HEK293T (cell line): ENCODE measurements around the gene ARHGEF7.

Source experiments
- CTCF ChIA-PET: fragments of 350-600 bp; formaldehyde crosslinking; extraction: SDS; loops from one replicate; lab custom pipeline; 2021; ENCODE audit warnings: antibody characterized with exemption, inconsistent platforms; lab: Yijun Ruan, JAX
- POLR2A ChIA-PET: fragments of 350-600 bp; formaldehyde crosslinking; extraction: SDS; loops from one replicate; lab custom pipeline; 2020; ENCODE audit warnings: antibody characterized with exemption, inconsistent platforms; lab: Yijun Ruan, JAX
- DNase-seq: peaks from one replicate; pipeline ENCODE4 v3.0.0; 2012; ENCODE audit warnings: mixed read lengths; ENCODE audit errors: extremely low spot score
- ARNT ChIP-seq: fragments of 450-650 bp; IDR thresholded peaks from 2 replicates; pipeline ENCODE4 v1.6.1; 2017; ENCODE audit warnings: mild to moderate bottlenecking
- BHLHE40 ChIP-seq: fragments of 450-650 bp; IDR thresholded peaks from 2 replicates; pipeline ENCODE4 v1.6.1; 2016; ENCODE audit warnings: mild to moderate bottlenecking, moderate library complexity, borderline replicate concordance
- CTBP1 ChIP-seq: fragments of 450-650 bp; IDR thresholded peaks from 2 replicates; pipeline ENCODE4 v1.6.1; 2016; ENCODE audit warnings: borderline replicate concordance
- ELF4 ChIP-seq: fragments of 450-650 bp; IDR thresholded peaks from 2 replicates; pipeline ENCODE4 v1.6.1; 2017; ENCODE audit warnings: antibody characterized with exemption
- FOXA1 ChIP-seq: fragments of 450-650 bp; IDR thresholded peaks from 2 replicates; pipeline ENCODE4 v1.6.1; 2016; ENCODE audit warnings: mild to moderate bottlenecking
- FOXK2 ChIP-seq: fragments of 450-650 bp; IDR thresholded peaks from 2 replicates; pipeline ENCODE4 v1.6.1; 2016; ENCODE audit warnings: mild to moderate bottlenecking
- FOXM1 ChIP-seq: fragments of 450-650 bp; IDR thresholded peaks from 2 replicates; pipeline ENCODE4 v1.6.1; 2017; ENCODE audit warnings: mild to moderate bottlenecking, borderline replicate concordance
- HDGF ChIP-seq: fragments of 450-650 bp; IDR thresholded peaks from 2 replicates; pipeline ENCODE4 v1.6.1; 2017; ENCODE audit warnings: antibody characterized with exemption, borderline replicate concordance
- L3MBTL2 ChIP-seq: fragments of 450-650 bp; conservative IDR thresholded peaks from 2 replicates; pipeline ENCODE4 v1.6.1; 2016; ENCODE audit warnings: mild to moderate bottlenecking
- LEF1 ChIP-seq: fragments of 450-650 bp; IDR thresholded peaks from 2 replicates; pipeline ENCODE4 v1.6.1; 2017; ENCODE audit warnings: mild to moderate bottlenecking, borderline replicate concordance
- NFRKB ChIP-seq: fragments of 450-650 bp; IDR thresholded peaks from 2 replicates; pipeline ENCODE4 v1.6.1; 2016; ENCODE audit warnings: mild to moderate bottlenecking, moderate library complexity
- SP1 ChIP-seq: fragments of 450-650 bp; IDR thresholded peaks from 2 replicates; pipeline ENCODE4 v1.6.1; 2017
- SUZ12 ChIP-seq: fragments of 450-650 bp; IDR thresholded peaks from 2 replicates; pipeline ENCODE4 v1.6.1; 2016; ENCODE audit warnings: mild to moderate bottlenecking
- TARDBP ChIP-seq: fragments of 450-650 bp; IDR thresholded peaks from 2 replicates; pipeline ENCODE4 v1.6.1; 2016
- ZNF384 ChIP-seq: fragments of 450-650 bp; IDR thresholded peaks from 2 replicates; pipeline ENCODE4 v1.6.1; 2016
- TF ChIP-seq, protein P1 (sequence below): fragments of 450-650 bp; IDR thresholded peaks from 2 replicates; pipeline ENCODE4 v1.6.1; 2016

Gene ARHGEF7

GRCh38 chr13:111201304-111201940 lies 86.3 kb downstream of the ARHGEF7 start:
- ChIA-PET CTCF (interaction anchor here (0.6 kb wide), 1 partner anchor 17 kb away, joined by 3 read pairs; no protein-coding TSS in a partner anchor), POLR2A (no interaction called here)

GRCh38 chr13:111202156-111202621 lies 87.1 kb downstream of the ARHGEF7 start:
- DNase-seq = no peak
- ChIA-PET CTCF (no interaction called here), POLR2A (no interaction called here)
- TF ChIP-seq BHLHE40 (no peak), CTBP1 (no peak)

More at GRCh38 chr13:111201304-111201940, 86.3 kb downstream of the ARHGEF7 start:
- TF ChIP-seq ELF4 (no peak), FOXK2 (no peak), L3MBTL2 (no peak), NFRKB (no peak), CTBP1 (no peak), TARDBP (no peak)
- no peak for DNase-seq

GRCh38 chr13:111202745-111203144 lies 87.6 kb downstream of the ARHGEF7 start:
- TF ChIP-seq FOXK2 (no peak), TARDBP (no peak), BHLHE40 (no peak), ZNF384 (no peak), ARNT (no peak), CTBP1 (no peak), FOXA1 (no peak), FOXM1 (no peak), L3MBTL2 (no peak), LEF1 (no peak), SUZ12 (no peak), NFRKB (no peak), HDGF (no peak), SP1 (no peak), ELF4 (no peak)
- TF ChIP-seq, protein P1, sequence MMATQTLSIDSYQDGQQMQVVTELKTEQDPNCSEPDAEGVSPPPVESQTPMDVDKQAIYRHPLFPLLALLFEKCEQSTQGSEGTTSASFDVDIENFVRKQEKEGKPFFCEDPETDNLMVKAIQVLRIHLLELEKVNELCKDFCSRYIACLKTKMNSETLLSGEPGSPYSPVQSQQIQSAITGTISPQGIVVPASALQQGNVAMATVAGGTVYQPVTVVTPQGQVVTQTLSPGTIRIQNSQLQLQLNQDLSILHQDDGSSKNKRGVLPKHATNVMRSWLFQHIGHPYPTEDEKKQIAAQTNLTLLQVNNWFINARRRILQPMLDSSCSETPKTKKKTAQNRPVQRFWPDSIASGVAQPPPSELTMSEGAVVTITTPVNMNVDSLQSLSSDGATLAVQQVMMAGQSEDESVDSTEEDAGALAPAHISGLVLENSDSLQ = no peak
- DNase-seq = peak; percentile 31
- ChIA-PET POLR2A (no interaction called here), CTCF (interaction anchor here (1.1 to 2.0 kb wide), 2 partner anchors 132 to 135 kb away, joined by 3 to 5 read pairs; no protein-coding TSS in a partner anchor)

DNA sequence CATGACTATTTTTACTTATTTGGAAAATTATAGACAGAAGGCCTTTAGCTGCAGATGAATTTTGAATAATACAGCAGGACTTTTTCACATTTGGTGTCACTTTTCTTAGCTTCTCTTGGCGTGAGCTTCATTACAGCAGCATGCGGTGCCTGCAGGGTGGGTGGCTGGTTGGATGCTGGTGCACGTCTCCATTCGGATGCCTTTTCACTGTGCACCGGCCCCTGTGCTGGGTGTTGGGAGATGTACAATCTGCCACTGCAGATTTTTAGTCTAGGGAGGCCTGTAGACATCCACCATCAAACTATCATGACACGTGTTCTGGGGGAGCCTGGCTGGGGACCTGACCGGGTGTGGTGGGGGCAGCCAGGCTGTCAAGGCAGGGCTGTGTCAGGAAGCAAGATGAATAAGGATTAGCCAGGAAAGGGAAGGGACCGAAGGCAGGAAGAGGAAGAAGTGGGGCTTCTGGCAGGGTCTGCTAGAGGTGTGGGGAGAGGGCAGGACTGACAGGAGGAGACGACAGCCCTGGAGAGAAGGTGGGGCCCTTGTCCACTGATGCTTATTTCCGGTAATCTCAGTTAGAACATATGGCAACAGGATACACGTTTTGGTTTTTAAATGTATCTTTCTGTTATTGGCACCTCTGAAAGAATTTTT lies 88.8 kb downstream of the ARHGEF7 start:
- ChIA-PET CTCF (interaction anchor here (1.1 to 2.0 kb wide), 2 partner anchors 133 to 136 kb away, joined by 3 to 5 read pairs; no protein-coding TSS in a partner anchor), POLR2A (no interaction called here)
- DNase-seq = no peak
- TF ChIP-seq SP1 = no peak
- no peak for TF ChIP-seq ELF4
- TF ChIP-seq L3MBTL2 = no peak
- TF ChIP-seq NFRKB = no peak
- TF ChIP-seq FOXM1 = no peak
- TF ChIP-seq ARNT = no peak
- TF ChIP-seq HDGF = no peak
- no peak for TF ChIP-seq LEF1
- no peak for TF ChIP-seq FOXA1
- no peak for TF ChIP-seq CTBP1
- TF ChIP-seq BHLHE40 = no peak
- TF ChIP-seq SUZ12 = no peak
- no peak for TF ChIP-seq ZNF384
- no peak for TF ChIP-seq FOXK2
- no peak for TF ChIP-seq TARDBP

GRCh38 chr13:111204438-111205177 lies 89.5 kb downstream of the ARHGEF7 start:
- CTCF ChIA-PET = interaction anchor here (2.0 kb wide), 1 partner anchor 137 kb away, joined by 5 read pairs; no protein-coding TSS in a partner anchor
- POLR2A ChIA-PET = no interaction called here
- TF ChIP-seq FOXA1 (no peak), L3MBTL2 (no peak), SP1 (no peak), SUZ12 (no peak)
- DNase-seq = no peak

DNA sequence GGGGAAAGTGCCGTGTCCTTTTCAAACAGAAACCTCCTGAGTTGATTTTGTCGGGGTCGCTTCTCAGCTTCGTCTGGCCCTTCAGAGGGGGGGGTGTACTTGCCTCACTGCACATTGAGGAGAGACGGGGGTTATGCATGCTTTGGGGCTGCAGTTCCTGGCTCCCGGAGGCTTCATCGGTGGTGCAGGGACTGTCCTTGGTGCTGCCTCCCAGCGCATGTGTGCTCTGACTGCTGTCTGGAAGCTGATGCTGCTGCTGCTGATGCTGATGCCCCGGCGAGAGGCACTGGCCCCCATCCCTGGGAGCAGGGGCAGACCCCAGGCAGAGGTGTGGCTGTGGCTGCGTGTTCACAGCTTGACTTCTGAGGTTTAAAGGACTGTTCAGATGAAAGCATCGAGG lies 91.0 kb downstream of the ARHGEF7 start:
- TF ChIP-seq FOXA1 = no peak
- no peak for TF ChIP-seq FOXM1
- TF ChIP-seq NFRKB = no peak
- TF ChIP-seq TARDBP = no peak
- TF ChIP-seq HDGF = no peak
- TF ChIP-seq L3MBTL2 = no peak
- no peak for TF ChIP-seq CTBP1
- no peak for TF ChIP-seq BHLHE40
- TF ChIP-seq SP1 = no peak
- TF ChIP-seq FOXK2 = no peak
- no peak for TF ChIP-seq SUZ12
- no peak for TF ChIP-seq ZNF384
- no peak for TF ChIP-seq ARNT
- no peak for TF ChIP-seq ELF4
- no peak for TF ChIP-seq LEF1
- no peak for DNase-seq
- CTCF ChIA-PET = no interaction called here
- POLR2A ChIA-PET = interaction anchor here (0.5 kb wide), 1 partner anchor 491 kb away, joined by 3 read pairs; no protein-coding TSS in a partner anchor
